Thoracic aorta (tissue), 2 donors: Measurements from ENCODE around the gene CATSPER3. TPM values are rescaled to one million over a fixed set of nuclear protein-coding genes. Genes with fewer than 3 reads are reported as not detected.

ENCODE experiments used
- ATAC-seq: fragments of 150-250 bp; one replicate; pipeline ENCODE4 v1.8.0; 2017; ENCODE audit warnings: low read depth; ENCODE audit not compliant: insufficient number of reproducible peaks, low FRiP score
- DNase-seq: peaks from one replicate; pipeline ENCODE4 v3.0.0-alpha.2; 2020; ENCODE audit warnings: low spot score
- H3K27ac ChIP-seq, 2 donors: fragments of 200-600 bp; sonication (generic); 1 replicate in 1 of 2; 2 replicates in 1 of 2; pipeline ENCODE4 v1.5.1; 2016; ENCODE audit warnings: mild to moderate bottlenecking in 2 of 2, moderate library complexity in 2 of 2
- H3K27me3 ChIP-seq: fragments of 200-600 bp; sonication (generic); replicated peaks from 2 replicates; pipeline ENCODE4 v1.6.0; 2016; ENCODE audit warnings: mild to moderate bottlenecking; ENCODE audit not compliant: insufficient read depth
- H3K36me3 ChIP-seq: fragments of 200-600 bp; sonication (generic); one replicate; pipeline ENCODE4 v1.5.1; 2016
- H3K4me1 ChIP-seq, 2 donors: fragments of 200-600 bp; sonication (generic); 1 replicate in 1 of 2; 2 replicates in 1 of 2; pipeline versions ENCODE4 v1.5.1 to v1.6.0; 2016; ENCODE audit warnings: low read depth in 2 of 2, mild to moderate bottlenecking in 1 of 2; ENCODE audit not compliant: control insufficient read depth in 1 of 2
- H3K4me3 ChIP-seq: fragments of 200-600 bp; sonication (generic); 2 replicates; pipeline ENCODE4 v1.5.1; 2016; ENCODE audit warnings: mild to moderate bottlenecking
- H3K9me3 ChIP-seq: fragments of 200-600 bp; sonication (generic); 2 replicates; pipeline ENCODE4 v1.5.1; 2016
- total RNA-seq, 2 donors: library from RNA; depleted of rRNA; stranded (reverse); fragments of >200 nt; gene quantifications; one replicate each; pipeline versions ENCODE4 v1.1.0 to v1.2.3, GENCODE V29; 2016
- TF ChIP-seq, protein P1 (sequence below): fragments of 200-600 bp; sonication (generic); IDR thresholded peaks from one replicate; pipeline ENCODE4 v1.5.1; 2019; ENCODE audit warnings: antibody characterized with exemption

Gene CATSPER3
- total RNA-seq, 2 donors from 2014 or later, result not detected

GRCh38 chr5:135058331-135058732, 90.6 kb downstream of the CATSPER3 start:
- H3K4me1 ChIP-seq, result peaks cover 6 to 13% of the 10 kb centered on the region in 2 donors
- DNase-seq, result no peak
- H3K27ac ChIP-seq, result no peak overlapping the region
- H3K27me3 ChIP-seq, result no peaks in the 10 kb centered on the region
- ATAC-seq, result no peak
- H3K36me3 ChIP-seq, result no peaks in the 10 kb centered on the region
- H3K4me3 ChIP-seq, result no peak overlapping the region
- H3K9me3 ChIP-seq, result no peaks in the 10 kb centered on the region
- TF ChIP-seq, protein P1, sequence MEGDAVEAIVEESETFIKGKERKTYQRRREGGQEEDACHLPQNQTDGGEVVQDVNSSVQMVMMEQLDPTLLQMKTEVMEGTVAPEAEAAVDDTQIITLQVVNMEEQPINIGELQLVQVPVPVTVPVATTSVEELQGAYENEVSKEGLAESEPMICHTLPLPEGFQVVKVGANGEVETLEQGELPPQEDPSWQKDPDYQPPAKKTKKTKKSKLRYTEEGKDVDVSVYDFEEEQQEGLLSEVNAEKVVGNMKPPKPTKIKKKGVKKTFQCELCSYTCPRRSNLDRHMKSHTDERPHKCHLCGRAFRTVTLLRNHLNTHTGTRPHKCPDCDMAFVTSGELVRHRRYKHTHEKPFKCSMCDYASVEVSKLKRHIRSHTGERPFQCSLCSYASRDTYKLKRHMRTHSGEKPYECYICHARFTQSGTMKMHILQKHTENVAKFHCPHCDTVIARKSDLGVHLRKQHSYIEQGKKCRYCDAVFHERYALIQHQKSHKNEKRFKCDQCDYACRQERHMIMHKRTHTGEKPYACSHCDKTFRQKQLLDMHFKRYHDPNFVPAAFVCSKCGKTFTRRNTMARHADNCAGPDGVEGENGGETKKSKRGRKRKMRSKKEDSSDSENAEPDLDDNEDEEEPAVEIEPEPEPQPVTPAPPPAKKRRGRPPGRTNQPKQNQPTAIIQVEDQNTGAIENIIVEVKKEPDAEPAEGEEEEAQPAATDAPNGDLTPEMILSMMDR, result no peak

GRCh38 chr5:135059000-135059923, 91.6 kb downstream of the CATSPER3 start:
- TF ChIP-seq, protein P1, result no peak
- no peaks in the 10 kb centered on the region for H3K27me3 ChIP-seq
- no peak overlapping the region for H3K27ac ChIP-seq
- H3K4me3 ChIP-seq, result no peak overlapping the region
- no peaks in the 10 kb centered on the region for H3K36me3 ChIP-seq
- DNase-seq (no peak), ATAC-seq (no peak)
- H3K9me3 ChIP-seq, result no peaks in the 10 kb centered on the region
- peaks cover 6 to 13% of the 10 kb centered on the region in 2 donors for H3K4me1 ChIP-seq

- TF ChIP-seq, protein P1, result no peak
- Histone ChIP-seq H3K27ac (no peak overlapping the region), H3K36me3 (no peaks in the 10 kb centered on the region), H3K9me3 (no peaks in the 10 kb centered on the region), H3K4me1 (peaks cover 6 to 13% of the 10 kb centered on the region in 2 donors), H3K4me3 (no peak overlapping the region), H3K27me3 (no peaks in the 10 kb centered on the region)
- DNase-seq (no peak), ATAC-seq (no peak)
These were observed 92.3 kb downstream of the CATSPER3 start for GRCh38 chr5:135060021-135060420.

- H3K27me3 ChIP-seq, result no peaks in the 10 kb centered on the region
- H3K4me1 ChIP-seq, result peaks cover under 1 to 3% of the 10 kb centered on the region in 2 donors
- ATAC-seq (no peak), DNase-seq (no peak)
- no peak overlapping the region for H3K4me3 ChIP-seq
- TF ChIP-seq, protein P1, result no peak
- H3K27ac ChIP-seq, result no peak overlapping the region
- no peaks in the 10 kb centered on the region for H3K36me3 ChIP-seq
- no peaks in the 10 kb centered on the region for H3K9me3 ChIP-seq
These were observed 93.3 kb downstream of the CATSPER3 start for GRCh38 chr5:135061001-135061400.

Other genes with a start within 250 kb of the CATSPER3 start
- gene CAMLG, start 229.4 kb upstream of the CATSPER3 start, total RNA-seq, result 10 to 100 TPM; 18.4 to 24.4 TPM
- 10 to 100 TPM; 27.1 to 59.2 TPM for gene DDX46, start 209.1 kb upstream of the CATSPER3 start, total RNA-seq
- gene C5orf24, start 121.9 kb upstream of the CATSPER3 start, total RNA-seq, result 10 to 100 TPM; 63.8 to 71.0 TPM
- gene TXNDC15, start 93.5 kb upstream of the CATSPER3 start, total RNA-seq, result 100 to 1,000 TPM in 1 of 2 donors, 10 to 100 TPM in 1; 91.2 to 181 TPM
- gene PCBD2, start 62.8 kb upstream of the CATSPER3 start, total RNA-seq, result 10 to 100 TPM in 1 of 2 donors, 1 to 10 TPM in 1; 6.9 to 10.4 TPM
- gene PITX1, start 66.3 kb downstream of the CATSPER3 start, total RNA-seq, result not detected